ENCODE results near the gene USP31. TPM values are rescaled to one million over a fixed set of nuclear protein-coding genes. Genes with fewer than 3 reads are reported as not detected.

Gene USP31
- total RNA-seq, 1 experiment from 2014 or later: 26.9 TPM

GRCh38 chr16:23172583-23172982 is 23.3 kb upstream of the USP31 start:
- H3K27ac Mint-ChIP-seq (ENCODE audit: low read depth, unreplicated experiment): no peak overlapping the region
- ChIA-PET POLR2A (interaction anchor here (1.1 to 1.4 kb wide), 2 partner anchors 11 to 30 kb away, joined by 3 to 4 read pairs; no protein-coding TSS in a partner anchor), CTCF (interaction anchor here (0.7 to 24.1 kb wide), 4 partner anchors 9 to 262 kb away, joined by 3 to 516 read pairs (median 10); no protein-coding TSS in a partner anchor)
- no peaks in the 10 kb centered on the region for H3K36me3 Mint-ChIP-seq (ENCODE audit: insufficient read depth, unreplicated experiment)
- H3K9me3 Mint-ChIP-seq (ENCODE audit: unreplicated experiment): no peaks in the 10 kb centered on the region
- no peak for TF ChIP-seq CTCF (IDR thresholded peaks at IDR 0.05; ENCODE audit: unreplicated experiment)
- intact Hi-C loops (cut with micrococcal nuclease): no loop called here
- H3K27me3 Mint-ChIP-seq (ENCODE audit: insufficient read depth, unreplicated experiment): peaks cover 16% of the 10 kb centered on the region
- no TSS peak for BruUV-seq (replicated peaks)
- DNase-seq (ENCODE audit: unreplicated experiment): no peak
- peaks cover 13% of the 10 kb centered on the region for H3K4me1 Mint-ChIP-seq (ENCODE audit: insufficient read depth, unreplicated experiment)
- H3K4me3 Mint-ChIP-seq (ENCODE audit: unreplicated experiment): no peak overlapping the region

- TF ChIP-seq CTCF (IDR thresholded peaks at IDR 0.05; ENCODE audit: unreplicated experiment): no peak
- H3K27me3 Mint-ChIP-seq (ENCODE audit: insufficient read depth, unreplicated experiment): peaks cover 45% of the 10 kb centered on the region
- no peak overlapping the region for H3K27ac Mint-ChIP-seq (ENCODE audit: low read depth, unreplicated experiment)
- ChIA-PET POLR2A (interaction anchor here (0.7 to 1.5 kb wide), 2 partner anchors 16 to 63 kb away, joined by 3 read pairs; no protein-coding TSS in a partner anchor), CTCF (interaction anchor here (1.0 to 1.3 kb wide), 2 partner anchors 14 to 269 kb away, joined by 3 read pairs; no protein-coding TSS in a partner anchor)
- intact Hi-C loops (cut with micrococcal nuclease): no loop called here
- no TSS peak for BruUV-seq (replicated peaks)
- no peaks in the 10 kb centered on the region for H3K36me3 Mint-ChIP-seq (ENCODE audit: insufficient read depth, unreplicated experiment)
- H3K4me3 Mint-ChIP-seq (ENCODE audit: unreplicated experiment): no peak overlapping the region
- no peak for DNase-seq (ENCODE audit: unreplicated experiment)
- H3K4me1 Mint-ChIP-seq (ENCODE audit: insufficient read depth, unreplicated experiment): no peaks in the 10 kb centered on the region
- H3K9me3 Mint-ChIP-seq (ENCODE audit: unreplicated experiment): no peaks in the 10 kb centered on the region
Observed at GRCh38 chr16:23164736-23165135, 15.5 kb upstream of the USP31 start.

GRCh38 chr16:23163921-23164320 is 14.7 kb upstream of the USP31 start:
- intact Hi-C loops (cut with micrococcal nuclease): no loop called here
- no peak for DNase-seq (ENCODE audit: unreplicated experiment)
- TF ChIP-seq CTCF (IDR thresholded peaks at IDR 0.05; ENCODE audit: unreplicated experiment): no peak
- Mint-ChIP-seq H3K27ac (ENCODE audit: low read depth, unreplicated experiment) (no peak overlapping the region), H3K36me3 (ENCODE audit: insufficient read depth, unreplicated experiment) (no peaks in the 10 kb centered on the region), H3K9me3 (ENCODE audit: unreplicated experiment) (no peaks in the 10 kb centered on the region), H3K4me3 (ENCODE audit: unreplicated experiment) (no peak overlapping the region), H3K4me1 (ENCODE audit: insufficient read depth, unreplicated experiment) (no peaks in the 10 kb centered on the region), H3K27me3 (ENCODE audit: insufficient read depth, unreplicated experiment) (peaks cover 45% of the 10 kb centered on the region)
- ChIA-PET CTCF (no interaction called here), POLR2A (no interaction called here)
- BruUV-seq (replicated peaks): no TSS peak

GRCh38 chr16:23160574-23160973 is 11.3 kb upstream of the USP31 start:
- BruUV-seq (replicated peaks): no TSS peak
- POLR2A ChIA-PET: interaction anchor here (1.3 kb wide), 1 partner anchor 8 kb away, joined by 4 read pairs; no protein-coding TSS in a partner anchor
- H3K27me3 Mint-ChIP-seq (ENCODE audit: insufficient read depth, unreplicated experiment): peaks cover 32% of the 10 kb centered on the region
- H3K36me3 Mint-ChIP-seq (ENCODE audit: insufficient read depth, unreplicated experiment): no peaks in the 10 kb centered on the region
- no peak for DNase-seq (ENCODE audit: unreplicated experiment)
- CTCF ChIA-PET: interaction anchor here (0.6 kb wide), 2 partner anchors 60 to 97 kb away, joined by 3 read pairs; no protein-coding TSS in a partner anchor
- TF ChIP-seq CTCF (IDR thresholded peaks at IDR 0.05; ENCODE audit: unreplicated experiment): no peak
- H3K27ac Mint-ChIP-seq (ENCODE audit: low read depth, unreplicated experiment): no peak overlapping the region
- intact Hi-C loops (cut with micrococcal nuclease): no loop called here
- H3K4me1 Mint-ChIP-seq (ENCODE audit: insufficient read depth, unreplicated experiment): no peaks in the 10 kb centered on the region
- H3K9me3 Mint-ChIP-seq (ENCODE audit: unreplicated experiment): no peaks in the 10 kb centered on the region
- no peak overlapping the region for H3K4me3 Mint-ChIP-seq (ENCODE audit: unreplicated experiment)
